Body of pancreas (tissue), 4 donors: ENCODE results near the gene CDKN2D. TPM values are rescaled to one million over a fixed set of nuclear protein-coding genes. Genes with fewer than 3 reads are reported as not detected.
A peak's percentile ranks its signal among the peaks of the same experiment; 100 is the strongest.

Experiments used
- ATAC-seq: fragments of 150-250 bp; one replicate; pipeline ENCODE4 v1.9.1; 2016
- DNase-seq, 4 donors: peaks; one replicate each; pipeline ENCODE4 v3.0.0-alpha.2; 2019
- H3K27ac ChIP-seq, 4 donors: fragments of 200-600 bp; sonication (generic); 1 replicate in 3 of 4; 2 replicates in 1 of 4; pipeline versions ENCODE4 v1.5.1 to v1.6.1; 2016 to 2019; ENCODE audit warnings: mild to moderate bottlenecking in 1 of 4, mixed read lengths in 1 of 4, moderate library complexity in 1 of 4
- H3K27me3 ChIP-seq, 2 donors: fragments of 200-600 bp; sonication (generic); one replicate each; pipeline ENCODE4 v1.6.0; 2016; ENCODE audit warnings: mild to moderate bottlenecking in 1 of 2
- H3K36me3 ChIP-seq, 2 donors: fragments of 200-600 bp; sonication (generic); replicated peaks in 1 of 2; 2 replicates each; pipeline ENCODE4 v1.5.1; 2016; ENCODE audit warnings: low read depth in 2 of 2; ENCODE audit not compliant: insufficient read depth in 1 of 2
- H3K4me1 ChIP-seq: fragments of 200-600 bp; sonication (generic); one replicate; pipeline ENCODE4 v1.6.0; 2016
- H3K4me3 ChIP-seq, 2 donors: fragments of 200-600 bp; sonication (generic); 1 replicate in 1 of 2; 2 replicates in 1 of 2; pipeline ENCODE4 v1.5.1; 2016 to 2019
- H3K9me3 ChIP-seq, 3 donors: fragments of 200-600 bp; sonication (generic); 1 replicate in 2 of 3; 2 replicates in 1 of 3; pipeline ENCODE4 v1.5.1; 2016
- CTCF ChIP-seq, 7 experiments: fragments of 450-650 bp in 4 of 7; fragments of 200-600 bp in 3 of 7; sonication (generic) in 3 of 7; IDR thresholded peaks; one replicate each; pipeline ENCODE4 v1.5.1; 2016 to 2019; ENCODE audit warnings: antibody characterized with exemption in 7 of 7
- POLR2A ChIP-seq, 3 donors: fragments of 450-650 bp; IDR thresholded peaks; one replicate each; pipeline ENCODE4 v1.6.1; 2016; ENCODE audit warnings: antibody characterized with exemption in 3 of 3, mild to moderate bottlenecking in 2 of 3
- WGBS, 2 donors: methylation state at CpG; one replicate each; pipeline ENCODE4 v1.1.5; 2017; 5-methylcytosine and 5-hydroxymethylcytosine counted together
- intact Hi-C: fragments of 100-400 bp; cut with DNase I; formaldehyde crosslinking; loops from one replicate; pipeline ENCODE4 v1.15.1; 2023
- total RNA-seq, 2 donors: library from RNA; depleted of rRNA; stranded (reverse); fragments of >200 nt; gene quantifications; one replicate each; pipeline ENCODE4 v1.1.0, GENCODE V29; 2016

CDKN2D gene
- total RNA-seq, 2 donors from 2014 or later: 2.6 to 4.9 TPM

GRCh38 chr19:10521461-10522171, 47.2 kb downstream of the CDKN2D start:
- ATAC-seq: peak; percentile 19
- no peak for TF ChIP-seq POLR2A (IDR thresholded peaks at IDR 0.05)
- WGBS, 2 donors: 34 to 37% methylated on average over 11 to 13 of the region's 13 CpGs
- Histone ChIP-seq H3K27me3 (no peaks in the 10 kb centered on the region), H3K36me3 (no peaks in the 10 kb centered on the region), H3K27ac (peak overlapping the region; percentile 91 to 96 (median 93)), H3K9me3 (no peaks in the 10 kb centered on the region), H3K4me3 (no peak overlapping the region), H3K4me1 (peaks cover 57% of the 10 kb centered on the region)
- intact Hi-C loops: no loop called here
- DNase-seq: peak; percentile 38 to 61 (median 48)

- TF ChIP-seq CTCF (IDR thresholded peaks at IDR 0.05) (no peak), POLR2A (IDR thresholded peaks at IDR 0.05) (no peak)
- Histone ChIP-seq H3K27me3 (no peaks in the 10 kb centered on the region), H3K4me3 (no peak overlapping the region), H3K36me3 (no peaks in the 10 kb centered on the region), H3K9me3 (no peaks in the 10 kb centered on the region), H3K27ac (peak overlapping the region; percentile 54 to 96 (median 92)), H3K4me1 (peaks cover 57% of the 10 kb centered on the region)
- peak; percentile 36 for ATAC-seq
- peak; percentile 61 to 80 (median 72) for DNase-seq
- WGBS, 2 donors: 48 to 64% methylated on average over 12 to 13 of the region's 15 CpGs
- intact Hi-C loops: no loop called here
These were observed 48.0 kb downstream of the CDKN2D start for GRCh38 chr19:10520652-10521318.

GRCh38 chr19:10519421-10519820, 49.4 kb downstream of the CDKN2D start:
- ATAC-seq: no peak
- Histone ChIP-seq H3K27me3 (no peaks in the 10 kb centered on the region), H3K4me1 (peaks cover 59% of the 10 kb centered on the region), H3K36me3 (no peaks in the 10 kb centered on the region), H3K27ac (peak overlapping the region in 1 of 4 donors; percentile 44), H3K9me3 (no peaks in the 10 kb centered on the region), H3K4me3 (no peak overlapping the region)
- intact Hi-C loops: no loop called here
- DNase-seq: no peak
- 60 to 70% methylated on average over 7 of the region's 7 CpGs for WGBS, 2 donors
- TF ChIP-seq POLR2A (IDR thresholded peaks at IDR 0.05): no peak
- TF ChIP-seq CTCF (IDR thresholded peaks at IDR 0.05): no peak

GRCh38 chr19:10518444-10519361, 50.1 kb downstream of the CDKN2D start:
- no peak overlapping the region for H3K4me3 ChIP-seq
- no peaks in the 10 kb centered on the region for H3K27me3 ChIP-seq
- TF ChIP-seq CTCF (IDR thresholded peaks at IDR 0.05) (no peak), POLR2A (IDR thresholded peaks at IDR 0.05) (no peak)

More at GRCh38 chr19:10518444-10519361, 50.1 kb downstream of the CDKN2D start:
- 18 to 23% methylated on average over 28 to 33 of the region's 33 CpGs for WGBS, 2 donors
- Histone ChIP-seq H3K36me3 (no peaks in the 10 kb centered on the region), H3K9me3 (no peaks in the 10 kb centered on the region), H3K4me1 (peaks cover 61% of the 10 kb centered on the region), H3K27ac (peak overlapping the region in 1 of 4 donors; percentile 44)
- intact Hi-C loops: no loop called here
- ATAC-seq (no peak), DNase-seq (peak in 3 of 4 donors; percentile 42 to 63 (median 51))
